HG03354 (cell line): Measurements from ENCODE around the gene ARMC3.
"Not testable (repeated sequence)": the region's sequence is repeated elsewhere in the genome, so short reads cannot be mapped to it uniquely, and the experiment has no call there.

Experiments used
- ATAC-seq: cut with Tn5 transposase; IDR thresholded peaks from one replicate; pipeline ENCODE4 v1.9.1; 2021; ENCODE audit warnings: mild to moderate bottlenecking; ENCODE audit not compliant: unreplicated experiment, poor library complexity, severe bottlenecking

Gene ARMC3

GRCh38 chr10:23038172-23038571 lies 110.3 kb downstream of the ARMC3 start:
- no peak for ATAC-seq

DNA sequence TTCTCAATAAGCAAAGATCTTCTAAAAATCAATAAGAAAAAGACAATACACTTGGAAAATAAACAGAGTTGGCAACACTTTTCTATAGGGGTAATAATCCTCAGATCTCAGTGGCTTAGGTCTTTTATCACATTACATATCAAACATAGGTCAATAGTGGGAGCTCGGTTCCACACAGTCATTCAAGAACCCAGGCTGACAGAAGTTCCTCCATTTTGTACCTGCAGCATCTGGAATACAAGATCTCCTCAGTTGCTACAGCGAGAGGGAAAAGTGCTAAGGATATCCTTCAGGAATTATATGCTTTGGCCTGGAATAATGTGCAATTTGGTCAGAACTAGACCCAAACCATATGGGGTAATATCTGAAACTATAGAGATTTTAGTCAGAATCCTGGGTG lies 112.1 kb downstream of the ARMC3 start:
- no peak for ATAC-seq

GRCh38 chr10:23046027-23046426 lies 118.2 kb downstream of the ARMC3 start:
- no peak for ATAC-seq

GRCh38 chr10:23047201-23048050 lies 119.6 kb downstream of the ARMC3 start:
- no peak for ATAC-seq

DNA sequence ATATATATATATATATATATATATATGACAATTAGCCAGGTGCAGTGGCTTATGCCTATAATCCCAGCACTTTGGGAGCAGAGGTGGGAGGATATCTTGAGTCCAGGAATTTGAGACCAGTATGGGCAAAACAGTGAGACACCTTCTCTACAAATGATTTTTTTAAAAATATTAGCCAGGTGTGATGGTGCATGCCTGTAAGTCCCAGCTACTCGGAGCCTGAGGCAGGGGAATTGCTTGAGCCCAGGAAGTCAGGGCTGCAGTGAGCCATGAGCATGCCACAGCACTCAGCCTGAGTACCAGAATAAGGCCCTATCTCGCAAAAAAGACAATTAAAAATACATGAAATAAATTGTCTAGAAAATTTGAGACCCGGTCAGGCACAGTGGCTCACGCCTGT lies 120.3 kb downstream of the ARMC3 start:
- ATAC-seq: no peak

GRCh38 chr10:23051278-23051677 lies 123.4 kb downstream of the ARMC3 start:
- no peak for ATAC-seq

GRCh38 chr10:23051855-23052331 lies 124.0 kb downstream of the ARMC3 start:
- no peak for ATAC-seq

- no peak for ATAC-seq
Observed at GRCh38 chr10:23053036-23053435, 125.2 kb downstream of the ARMC3 start.

DNA sequence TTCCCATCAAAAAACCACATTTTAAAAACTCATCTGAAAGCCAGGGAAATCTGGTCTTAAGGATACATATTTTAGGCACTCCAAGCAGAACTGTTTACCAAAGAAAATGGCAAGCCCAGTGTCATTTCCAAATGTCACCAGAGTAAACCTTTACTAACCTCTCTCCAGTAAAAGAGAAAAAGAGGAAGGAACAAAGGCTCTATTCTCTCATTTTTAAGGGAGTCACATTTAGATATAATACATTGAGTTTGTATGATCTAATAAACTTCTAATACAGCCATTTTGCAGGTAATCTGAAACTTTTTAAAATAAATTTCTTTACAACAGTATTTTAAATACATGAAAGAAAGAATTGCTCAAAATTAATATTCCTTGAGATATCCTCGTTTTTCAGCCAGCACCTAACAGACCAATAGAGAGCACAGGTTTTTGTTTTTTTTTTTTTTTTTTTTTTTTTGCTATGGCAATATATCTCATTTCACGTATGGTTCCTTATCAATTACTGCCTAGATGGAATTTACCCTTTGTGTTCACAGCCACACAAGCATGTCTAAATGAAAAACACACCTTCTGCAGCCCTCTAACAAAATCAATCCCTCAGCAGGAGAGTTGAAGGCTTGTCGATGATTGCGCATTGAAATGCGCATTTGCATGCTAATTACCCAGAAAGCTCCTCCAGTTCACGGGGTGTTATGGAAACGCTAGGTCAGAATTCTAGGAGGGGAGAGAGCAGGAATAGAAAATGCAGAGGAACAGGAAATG lies 127.8 kb downstream of the ARMC3 start:
- no peak for ATAC-seq

- ATAC-seq: no peak
Observed at GRCh38 chr10:23056186-23056579, 128.3 kb downstream of the ARMC3 start.

- no peak for ATAC-seq
Observed at GRCh38 chr10:23058366-23058765, 130.5 kb downstream of the ARMC3 start.

DNA sequence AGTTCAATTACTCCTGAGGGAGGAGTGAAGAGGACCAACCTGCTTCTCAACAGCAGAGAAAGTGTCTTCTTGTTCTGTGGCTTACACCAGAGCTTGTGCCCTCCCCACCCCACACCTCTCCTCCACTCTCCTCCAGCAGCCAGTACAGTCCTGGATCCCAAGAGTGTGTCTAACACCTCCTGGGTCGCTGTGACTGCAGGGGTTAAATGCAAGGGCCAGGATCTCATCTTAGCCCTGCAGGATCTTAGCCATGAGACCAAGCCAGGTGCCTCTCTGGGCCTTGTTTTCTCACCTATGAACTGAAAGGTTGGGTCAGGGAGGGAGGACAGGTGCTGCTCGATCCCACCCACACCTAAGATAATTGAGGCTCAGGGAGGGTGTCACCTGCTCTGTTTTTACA lies 133.1 kb downstream of the ARMC3 start:
- no peak for ATAC-seq

DNA sequence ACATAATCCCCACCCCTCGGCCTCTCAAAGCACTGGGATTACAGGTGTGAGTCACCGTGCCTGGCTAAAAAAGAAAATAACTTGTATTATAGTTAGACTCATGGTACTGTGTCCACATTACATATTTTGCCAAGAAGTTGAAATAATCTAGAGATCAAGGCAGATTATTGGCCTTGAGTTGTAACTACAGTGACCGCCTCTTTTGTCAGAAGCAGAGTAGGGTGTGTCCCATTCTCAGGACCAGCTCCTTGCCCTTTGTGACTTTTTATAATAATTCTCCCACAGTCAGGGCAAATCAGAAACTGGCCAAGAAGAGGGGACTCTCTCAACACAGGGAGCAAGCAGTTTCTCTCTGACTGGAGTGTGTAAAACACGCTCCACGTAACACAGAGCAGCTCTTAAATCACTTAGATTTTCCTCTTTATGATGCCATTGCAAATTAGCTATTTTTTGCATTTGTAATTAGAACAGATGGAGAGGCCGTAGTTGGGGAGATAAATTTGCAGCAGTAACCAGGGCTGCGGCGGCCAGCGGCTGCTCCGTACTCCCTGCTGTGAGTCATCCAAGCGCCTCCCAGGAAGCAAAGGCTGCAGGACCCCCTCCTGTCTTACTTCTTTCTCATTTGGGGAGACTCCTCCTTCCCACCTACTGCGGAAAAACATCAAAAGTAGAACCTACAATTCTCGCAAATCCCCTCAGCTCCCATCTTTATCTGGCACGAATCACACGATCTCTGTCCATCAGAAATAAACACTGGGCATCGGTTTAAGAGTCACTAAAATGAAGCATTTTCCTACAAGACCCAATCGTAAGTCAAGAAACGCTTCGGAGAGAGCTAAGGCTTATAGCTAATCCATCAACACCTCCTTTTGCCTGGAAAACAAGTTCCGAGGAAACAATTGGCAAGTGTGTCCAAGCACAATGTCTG lies 135.5 kb downstream of the ARMC3 start:
- no peak for ATAC-seq

- no peak for ATAC-seq
Observed at GRCh38 chr10:23063973-23064812, 136.3 kb downstream of the ARMC3 start.

GRCh38 chr10:23064813-23065114 lies 136.9 kb downstream of the ARMC3 start:
- not testable (repeated sequence) for ATAC-seq

GRCh38 chr10:23065181-23065948 lies 137.5 kb downstream of the ARMC3 start:
- no peak for ATAC-seq

DNA sequence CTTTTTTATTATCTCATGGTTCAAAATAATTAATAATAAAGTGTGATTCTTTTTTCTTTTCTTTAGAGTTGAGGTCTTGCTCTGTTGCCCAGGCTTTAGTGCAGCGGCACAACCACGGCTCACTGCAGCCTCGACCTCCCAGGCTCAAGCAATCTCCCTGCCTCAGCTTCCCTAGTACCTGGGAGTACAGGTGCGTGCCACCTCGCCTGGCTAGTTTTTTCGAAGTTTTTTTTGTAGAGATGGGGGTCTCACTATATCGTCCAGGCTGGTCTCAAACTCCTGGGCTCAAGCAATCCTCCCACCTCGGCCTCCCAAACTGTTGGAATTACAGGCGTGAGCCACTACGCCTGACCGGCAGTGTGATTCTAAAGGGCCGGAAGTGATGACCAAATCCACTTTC lies 139.5 kb downstream of the ARMC3 start:
- ATAC-seq: no peak

DNA sequence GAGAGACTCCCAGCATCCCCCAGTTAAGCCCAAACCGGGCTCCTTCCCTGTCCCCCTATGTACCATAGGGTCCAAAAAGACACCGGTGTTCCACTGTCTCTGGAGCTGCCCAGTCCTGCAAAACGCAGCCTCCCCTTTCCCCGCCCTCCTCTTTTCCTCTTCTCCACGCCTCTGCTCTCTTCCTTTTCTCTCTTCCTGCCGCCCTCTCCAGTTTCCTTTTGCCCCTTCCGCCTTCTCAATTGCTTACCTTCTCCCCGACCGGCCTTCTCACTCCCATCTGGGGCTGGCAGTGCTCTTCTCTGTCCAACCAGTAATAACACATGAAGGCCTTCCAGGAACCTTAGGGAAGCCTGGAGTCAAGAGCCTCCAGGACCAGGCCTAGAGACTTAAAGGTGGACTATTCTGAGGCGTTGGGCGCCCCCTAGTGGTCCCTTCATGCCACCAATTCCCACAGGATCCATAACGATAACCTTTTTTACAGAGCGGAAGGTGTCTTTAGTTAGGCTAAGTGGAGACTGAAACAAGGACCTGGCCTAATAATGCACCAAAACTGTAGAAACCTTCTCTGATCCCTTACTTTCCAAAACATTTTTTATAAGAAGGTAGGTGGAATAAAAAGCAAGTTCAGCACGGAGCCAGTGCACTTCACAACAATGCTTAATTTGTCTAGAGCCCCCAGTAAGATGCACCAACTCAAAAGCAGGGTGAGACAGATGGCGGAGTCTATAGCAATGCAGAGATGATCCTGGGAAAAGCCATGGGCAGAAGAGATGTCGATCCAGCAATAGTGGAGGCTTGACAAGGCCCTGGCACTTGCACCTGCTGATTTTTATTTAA lies 140.3 kb downstream of the ARMC3 start:
- peak; percentile 69 for ATAC-seq
